GM12865 (cell line): Measurements from ENCODE around the gene ANGPTL5.
A peak's percentile ranks its signal among the peaks of the same experiment; 100 is the strongest.

ENCODE experiments used
- DNase-seq: peaks from one replicate; pipeline ENCODE4 v3.0.0; 2010; ENCODE audit warnings: low read depth
- H3K4me3 ChIP-seq: 2 replicates; pipeline ENCODE4 v1.5.1; 2011; ENCODE audit warnings: mild to moderate bottlenecking, low read depth, low read length, control low read depth
- CTCF ChIP-seq: IDR thresholded peaks from 2 replicates; pipeline ENCODE4 v1.5.1; 2011; ENCODE audit warnings: low read length, control low read depth, low read depth, inconsistent platforms; ENCODE audit not compliant: insufficient read depth; ENCODE audit errors: missing control alignments

ANGPTL5 gene

GRCh38 chr11:101889767-101890166, 26.6 kb downstream of the ANGPTL5 start:
- TF ChIP-seq CTCF, result no peak
- H3K4me3 ChIP-seq, result no peak overlapping the region
- no peak for DNase-seq

- DNase-seq, result no peak
- H3K4me3 ChIP-seq, result no peak overlapping the region
- no peak for TF ChIP-seq CTCF
Observed at GRCh38 chr11:101885631-101886030, 30.7 kb downstream of the ANGPTL5 start.

- TF ChIP-seq CTCF, result no peak
- no peak overlapping the region for H3K4me3 ChIP-seq
- DNase-seq, result no peak
Observed at GRCh38 chr11:101881586-101881985, 34.7 kb downstream of the ANGPTL5 start.

- TF ChIP-seq CTCF, result peak; percentile 40
- DNase-seq, result peak; percentile 54
- H3K4me3 ChIP-seq, result no peak overlapping the region
Observed at GRCh38 chr11:101880222-101880621, 36.1 kb downstream of the ANGPTL5 start.

- no peak for TF ChIP-seq CTCF
- no peak for DNase-seq
Observed at GRCh38 chr11:101872171-101872882, 44.0 kb downstream of the ANGPTL5 start.

GRCh38 chr11:101870510-101870909, 45.8 kb downstream of the ANGPTL5 start:
- DNase-seq, result no peak
- H3K4me3 ChIP-seq, result no peak overlapping the region
- no peak for TF ChIP-seq CTCF

More at GRCh38 chr11:101872171-101872882, 44.0 kb downstream of the ANGPTL5 start:
- H3K4me3 ChIP-seq, result no peak overlapping the region

GRCh38 chr11:101867951-101868350, 48.4 kb downstream of the ANGPTL5 start:
- no peak for TF ChIP-seq CTCF
- no peak overlapping the region for H3K4me3 ChIP-seq
- DNase-seq, result no peak
